SU-DHL-6 (cell line): ENCODE data around the gene ZNF219.

Experiments
- EZH2phosphoT487 ChIP-seq: fragments of 200-600 bp; sonication (generic), shearing (Covaris generic); conservative IDR thresholded peaks from 2 replicates; pipeline ENCODE4 v1.6.1; 2018; ENCODE audit warnings: mild to moderate bottlenecking, antibody characterized with exemption, low read length, moderate library complexity, mixed read lengths
- TF ChIP-seq, protein P1 (sequence below): fragments of 200-600 bp; sonication (generic); IDR thresholded peaks from one replicate; pipeline ENCODE4 v1.5.1; 2017; ENCODE audit warnings: antibody characterized with exemption, mild to moderate bottlenecking, low read length, moderate library complexity; ENCODE audit not compliant: insufficient read depth, poor library complexity, severe bottlenecking

DNA sequence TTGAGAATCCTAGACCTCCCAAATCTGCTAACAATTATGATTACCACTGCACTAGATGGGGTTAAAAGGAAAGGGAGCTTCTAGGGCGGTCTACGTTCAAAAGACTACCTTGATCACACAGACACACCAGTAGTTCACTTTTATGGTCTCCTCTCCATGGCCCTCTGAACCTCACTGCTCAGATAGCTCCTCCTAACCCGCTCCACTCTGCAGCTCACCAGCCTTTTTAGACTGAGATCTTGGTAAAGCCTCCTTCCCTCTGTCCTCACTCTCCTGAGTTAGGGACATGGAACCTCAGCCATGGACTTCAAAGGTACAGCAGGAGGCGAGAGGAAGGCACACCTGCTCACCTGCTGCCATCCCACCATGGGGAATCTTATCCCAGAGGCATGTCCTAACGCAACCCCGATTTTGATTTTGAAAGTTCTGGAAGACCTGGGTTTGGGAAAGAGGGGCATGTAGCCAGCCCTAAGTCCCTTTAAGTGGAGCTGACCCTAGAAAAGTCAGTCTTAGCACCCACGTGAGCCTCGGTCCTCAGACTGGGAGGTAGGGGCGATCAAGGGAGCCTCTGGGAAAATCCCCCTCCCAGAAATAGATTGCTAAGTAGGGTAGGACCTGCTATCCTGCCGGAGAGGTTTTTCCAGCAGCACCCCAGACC lies 1.3 kb downstream of the ZNF219 start:
- TF ChIP-seq, protein P1, sequence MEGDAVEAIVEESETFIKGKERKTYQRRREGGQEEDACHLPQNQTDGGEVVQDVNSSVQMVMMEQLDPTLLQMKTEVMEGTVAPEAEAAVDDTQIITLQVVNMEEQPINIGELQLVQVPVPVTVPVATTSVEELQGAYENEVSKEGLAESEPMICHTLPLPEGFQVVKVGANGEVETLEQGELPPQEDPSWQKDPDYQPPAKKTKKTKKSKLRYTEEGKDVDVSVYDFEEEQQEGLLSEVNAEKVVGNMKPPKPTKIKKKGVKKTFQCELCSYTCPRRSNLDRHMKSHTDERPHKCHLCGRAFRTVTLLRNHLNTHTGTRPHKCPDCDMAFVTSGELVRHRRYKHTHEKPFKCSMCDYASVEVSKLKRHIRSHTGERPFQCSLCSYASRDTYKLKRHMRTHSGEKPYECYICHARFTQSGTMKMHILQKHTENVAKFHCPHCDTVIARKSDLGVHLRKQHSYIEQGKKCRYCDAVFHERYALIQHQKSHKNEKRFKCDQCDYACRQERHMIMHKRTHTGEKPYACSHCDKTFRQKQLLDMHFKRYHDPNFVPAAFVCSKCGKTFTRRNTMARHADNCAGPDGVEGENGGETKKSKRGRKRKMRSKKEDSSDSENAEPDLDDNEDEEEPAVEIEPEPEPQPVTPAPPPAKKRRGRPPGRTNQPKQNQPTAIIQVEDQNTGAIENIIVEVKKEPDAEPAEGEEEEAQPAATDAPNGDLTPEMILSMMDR, result no peak
- TF ChIP-seq EZH2phosphoT487, result no peak
